ELF-1 (cell line): Measurements from ENCODE around the gene SCYL3.

ENCODE experiments used
- DNase-seq: peaks from one replicate; pipeline ENCODE4 v3.0.0-alpha.2; 2016; ENCODE audit warnings: low read depth, low spot score

The SCYL3 gene

DNA sequence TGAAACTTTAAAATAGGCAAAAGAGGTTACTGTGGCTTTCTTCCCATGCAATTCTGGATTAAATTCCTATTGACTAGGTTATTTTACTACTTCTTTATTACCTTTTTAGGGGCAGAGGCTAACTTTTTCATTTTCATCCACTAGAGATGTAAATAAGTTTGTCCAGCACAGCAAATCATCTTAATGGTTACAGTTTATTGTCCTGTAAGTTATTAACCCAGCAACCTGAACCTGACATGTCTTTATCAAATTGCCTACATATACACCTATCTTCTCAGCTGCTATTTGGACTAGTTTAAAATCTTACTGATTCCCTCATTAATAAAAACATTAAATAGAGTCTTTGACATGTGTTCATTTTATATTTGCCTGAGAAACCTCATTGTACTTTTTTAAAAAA lies 6.9 kb upstream of the SCYL3 start:
- no peak for DNase-seq

DNA sequence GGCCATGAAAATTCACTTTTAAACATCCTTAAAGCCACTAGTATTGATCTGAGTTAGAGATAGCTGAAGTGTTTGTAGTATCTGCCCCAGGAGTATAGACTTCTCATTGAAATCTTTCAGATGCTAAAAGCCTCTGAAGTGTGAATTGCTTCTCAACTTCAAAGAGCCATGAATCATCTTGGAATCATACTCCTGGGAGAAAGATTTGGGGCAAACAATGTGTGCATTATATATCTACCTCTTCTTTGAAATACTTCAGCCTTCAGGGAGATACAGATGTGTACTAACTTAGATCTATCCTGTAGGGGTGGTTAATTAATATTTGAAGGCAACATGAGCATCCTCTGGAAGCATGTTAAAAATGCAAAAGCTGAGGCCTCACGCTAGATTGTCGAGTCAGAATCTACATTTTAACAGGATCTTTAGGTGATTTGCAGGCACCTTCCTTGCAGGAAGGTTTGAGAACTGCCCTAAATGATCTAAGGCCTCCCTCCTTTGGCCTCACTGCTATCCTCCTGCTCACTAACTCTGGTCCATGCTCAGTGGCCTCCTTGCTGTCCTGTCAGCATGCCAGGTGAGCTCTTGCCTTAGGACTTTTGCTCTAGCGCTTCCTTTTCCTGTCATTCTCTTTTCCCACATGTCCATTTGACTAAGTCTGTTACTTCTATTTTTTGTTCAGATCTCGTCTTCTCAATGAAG lies 6.0 kb upstream of the SCYL3 start:
- DNase-seq, result no peak

DNA sequence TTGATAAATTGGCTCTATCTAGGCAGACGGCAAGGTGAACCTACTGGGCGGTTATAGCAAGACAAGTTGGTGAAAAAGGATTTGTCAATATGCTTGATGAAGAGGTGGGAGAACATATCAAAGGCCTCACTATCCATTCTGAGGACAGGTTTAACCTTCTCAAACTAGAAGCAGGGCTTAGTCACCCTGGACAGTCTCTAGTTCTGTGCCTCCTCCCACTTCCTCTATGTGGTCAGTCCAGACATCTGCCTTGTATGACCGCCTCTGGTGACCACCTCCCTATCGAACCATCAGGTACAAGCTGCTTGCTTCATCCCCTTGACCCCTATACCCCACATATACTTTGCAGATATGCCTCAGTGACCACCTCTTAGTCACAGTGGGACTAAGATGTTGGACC lies 2.3 kb upstream of the SCYL3 start:
- no peak for DNase-seq

DNA sequence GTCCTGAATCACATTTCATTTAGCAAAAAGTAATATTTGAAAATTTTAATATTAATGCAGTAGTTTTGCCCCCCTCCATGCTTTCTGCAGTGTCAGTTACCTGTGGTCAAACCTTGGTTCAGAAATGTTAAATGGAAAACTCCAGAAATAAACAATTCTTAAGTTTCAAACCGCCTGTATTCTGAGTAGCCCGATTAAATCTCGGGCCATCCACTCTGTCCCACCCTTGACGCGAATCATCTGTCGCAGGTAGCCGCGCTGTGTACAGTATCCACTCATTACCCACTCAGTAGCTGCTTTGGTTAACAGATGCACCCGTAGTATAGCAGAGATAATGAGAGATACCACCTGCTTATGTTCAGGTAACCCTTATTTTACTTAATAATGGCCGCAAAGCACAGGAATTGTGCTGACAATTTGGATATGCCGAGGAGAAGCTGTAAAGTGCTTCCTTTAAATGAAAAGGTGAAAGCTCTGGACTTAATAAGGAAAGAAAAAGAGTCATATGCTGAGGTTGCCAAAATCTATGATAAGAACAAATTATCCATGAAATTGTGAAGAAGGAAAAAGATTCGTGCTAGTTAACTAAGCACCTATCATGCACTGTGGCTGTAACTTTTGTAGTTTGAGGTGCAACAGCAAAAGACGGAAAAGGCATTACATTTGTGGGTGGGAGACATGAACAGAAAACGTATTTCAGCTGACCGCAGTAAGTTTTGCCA lies 889 bp upstream of the SCYL3 start:
- DNase-seq, result no peak

DNA sequence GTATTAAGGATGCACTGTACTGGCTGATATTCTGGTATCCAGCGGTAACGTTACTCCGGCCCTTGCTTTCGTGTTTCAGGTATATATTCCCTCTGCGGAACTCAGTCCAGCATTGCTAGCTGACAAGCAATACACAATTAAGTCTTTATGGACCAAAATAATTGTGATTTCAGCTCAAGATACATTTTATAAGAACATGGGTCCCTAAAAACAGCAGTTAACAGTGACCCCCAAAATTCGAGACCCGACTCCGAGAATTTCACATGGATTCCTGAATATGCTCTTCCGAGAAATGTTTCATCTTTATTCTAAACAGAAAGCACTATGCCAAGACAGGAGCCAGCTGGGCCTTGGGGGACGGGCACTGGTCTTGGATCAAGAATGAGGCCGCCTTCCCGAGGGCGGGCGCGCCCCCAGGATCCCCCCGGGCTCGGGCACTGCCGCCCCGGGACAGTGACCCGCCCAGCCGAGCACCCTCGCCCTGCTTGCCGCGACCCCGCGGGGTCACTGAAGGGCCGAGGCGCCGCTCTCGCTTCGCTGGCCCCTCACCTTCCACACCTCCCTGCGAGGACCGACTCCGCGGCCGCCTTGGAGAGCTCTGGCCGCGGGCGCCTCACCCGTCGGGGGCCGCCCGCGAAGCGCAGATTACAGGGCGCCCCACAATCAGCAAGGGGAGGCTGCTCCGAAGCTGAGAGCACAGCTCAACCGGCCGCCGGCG lies 610 bp downstream of the SCYL3 start:
- peak; percentile 63 for DNase-seq

DNA sequence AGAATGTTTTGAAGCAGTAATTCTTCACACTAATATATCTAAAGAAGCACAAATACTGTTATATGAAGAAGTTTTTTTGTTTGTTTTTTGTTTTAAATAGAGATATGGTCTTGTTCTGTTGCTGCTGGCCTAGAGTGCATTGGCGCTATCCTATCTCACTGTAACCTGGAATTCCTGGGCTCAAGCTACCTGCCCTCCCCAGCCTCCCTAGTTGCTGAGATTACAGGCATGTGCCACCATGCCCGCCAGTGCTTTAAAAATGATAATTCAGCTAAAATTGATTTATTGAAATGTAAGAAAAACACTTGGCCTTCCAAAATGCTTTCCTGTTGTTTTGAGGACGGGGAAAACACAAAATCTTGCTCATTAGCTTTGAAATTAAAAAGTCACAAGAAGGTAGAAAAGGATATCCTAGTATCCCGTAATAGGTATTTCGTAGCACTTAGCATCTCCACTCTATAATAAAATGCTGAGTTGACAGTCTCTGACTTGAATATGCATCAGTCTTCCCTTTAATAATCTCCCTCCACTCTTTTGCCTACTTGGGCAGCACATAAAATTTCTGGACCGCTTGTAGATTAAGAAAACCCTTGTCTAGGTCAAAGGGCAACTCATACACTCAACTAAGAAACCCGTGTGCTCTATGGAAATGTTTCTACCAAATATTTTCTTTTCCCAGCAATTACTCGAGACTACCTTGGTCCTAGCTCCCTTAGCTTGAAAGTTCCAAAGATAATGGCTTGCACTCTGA lies 1.3 kb downstream of the SCYL3 start:
- DNase-seq, result peak; percentile 9

DNA sequence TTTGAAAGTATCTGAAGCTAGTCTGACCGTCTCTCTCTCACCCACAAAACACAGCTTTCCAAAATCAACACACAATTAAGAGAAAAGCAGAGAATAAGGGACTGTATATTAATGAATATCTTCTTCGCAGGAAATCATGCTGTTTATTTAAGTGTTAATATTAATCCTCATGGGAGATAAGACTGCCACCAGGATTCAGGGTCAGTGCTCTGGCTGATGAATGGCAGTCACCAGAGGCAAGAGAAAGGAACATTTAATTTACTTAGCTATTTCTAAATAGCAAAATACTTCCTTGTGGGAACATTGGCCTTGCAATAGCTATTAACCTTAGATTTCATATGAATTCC lies 2.2 kb downstream of the SCYL3 start:
- no peak for DNase-seq

DNA sequence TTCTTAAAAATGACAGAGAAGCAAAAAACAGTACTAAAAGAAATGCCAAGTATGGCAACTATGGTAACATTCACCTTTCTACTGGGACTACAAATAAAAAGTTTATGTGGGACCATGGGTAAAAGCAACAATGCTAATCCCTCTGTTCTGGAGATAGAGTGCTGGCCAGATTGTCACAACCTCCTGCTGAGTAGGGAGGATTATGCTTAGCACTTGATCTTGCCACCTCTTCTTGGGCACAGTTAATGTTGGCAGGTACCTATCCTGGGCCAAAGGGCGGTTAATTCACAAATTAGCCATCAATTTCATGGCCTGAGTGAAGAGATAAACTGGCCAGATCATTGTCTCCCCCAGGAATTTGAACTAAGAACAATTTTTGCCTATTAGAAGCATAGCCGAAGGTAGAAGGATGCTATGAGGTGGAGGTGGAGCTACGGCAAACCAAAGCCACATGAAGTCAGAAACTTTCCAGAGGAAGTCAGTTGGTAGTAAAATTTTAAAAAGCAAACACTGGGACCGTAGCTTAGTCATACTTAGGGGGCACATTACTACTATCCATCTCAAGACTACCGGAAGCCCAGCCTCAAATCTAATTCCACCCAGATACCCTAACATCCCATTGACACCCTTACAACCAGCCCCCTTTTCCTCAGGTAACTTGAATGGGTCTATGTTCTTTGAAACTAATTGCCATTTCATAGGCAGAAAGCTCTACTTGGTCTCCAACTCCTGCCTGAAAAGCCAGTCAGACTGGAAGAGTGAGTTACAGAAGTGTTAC lies 2.7 kb downstream of the SCYL3 start:
- DNase-seq, result peak; percentile 58

DNA sequence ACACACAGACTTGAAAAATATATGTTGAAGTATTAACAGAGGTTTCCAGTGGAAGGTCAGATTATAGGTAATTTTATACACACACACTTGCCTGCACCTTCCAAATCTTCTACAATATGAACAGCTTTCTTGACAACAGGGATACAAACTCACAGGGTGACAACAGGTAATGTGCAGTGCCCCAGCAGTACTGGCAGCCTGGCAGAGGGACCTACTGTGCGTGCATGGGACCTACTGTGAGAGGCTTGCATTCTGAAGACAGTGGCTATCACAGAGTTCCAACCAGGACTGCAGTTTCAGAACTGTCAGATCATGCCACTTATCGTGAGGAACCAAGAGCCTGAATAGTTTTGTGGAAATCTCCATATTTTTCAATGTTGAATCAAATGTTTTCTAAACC lies 3.8 kb downstream of the SCYL3 start:
- no peak for DNase-seq

DNA sequence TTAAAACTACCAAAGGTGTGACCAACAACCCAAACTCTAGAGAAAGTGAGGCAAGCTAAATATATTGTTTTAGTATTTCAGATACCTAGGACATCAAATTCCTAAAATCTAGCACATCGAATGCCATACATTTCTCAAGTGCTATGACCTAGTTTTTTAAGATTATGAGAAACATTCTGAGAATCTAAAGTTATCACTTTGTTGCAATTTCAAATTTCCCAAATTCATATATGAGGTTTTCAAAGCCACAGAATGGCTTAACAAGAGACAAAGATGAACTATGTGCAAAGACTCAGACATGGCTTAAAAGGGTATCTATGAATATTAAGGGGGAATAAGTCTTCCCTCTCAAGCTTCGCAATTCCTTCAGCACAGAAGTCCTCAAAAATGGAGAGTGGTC lies 6.8 kb downstream of the SCYL3 start:
- no peak for DNase-seq

DNA sequence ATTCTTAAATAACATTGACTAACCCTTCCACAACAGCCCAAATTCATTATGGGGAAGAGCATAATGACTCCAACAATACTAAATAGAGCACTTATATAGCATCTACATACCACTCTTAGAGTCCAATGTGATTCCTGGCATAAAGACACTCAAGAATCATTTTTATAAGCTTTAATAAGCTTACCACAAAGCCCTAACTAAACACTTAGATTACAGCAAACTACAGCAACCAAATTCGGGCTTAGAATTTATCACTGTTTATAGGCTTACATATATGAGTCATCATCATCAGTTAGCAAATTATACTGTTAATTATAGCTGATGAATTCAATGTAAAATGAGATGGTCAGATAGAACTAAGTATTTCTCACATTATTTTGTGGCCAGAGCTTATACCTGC lies 7.3 kb downstream of the SCYL3 start:
- DNase-seq, result no peak

DNA sequence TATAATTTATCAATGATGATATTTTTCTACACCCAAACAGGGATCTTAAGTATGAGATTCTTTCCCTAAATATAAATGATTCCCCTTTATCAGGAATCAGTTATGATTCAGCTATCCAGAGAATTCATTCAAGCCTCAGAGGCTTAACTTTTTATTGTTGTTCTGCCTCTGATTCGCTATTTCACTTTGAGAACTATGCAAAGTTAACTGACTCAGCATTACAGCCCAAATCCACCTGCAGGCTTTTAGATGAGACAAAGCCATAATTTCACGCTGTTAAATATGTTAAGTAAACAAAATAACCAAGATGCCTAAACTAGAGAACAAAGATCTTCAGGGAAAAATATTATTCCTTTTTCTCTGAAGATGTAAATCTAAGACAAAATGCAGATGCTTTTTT lies 8.5 kb downstream of the SCYL3 start:
- no peak for DNase-seq

DNA sequence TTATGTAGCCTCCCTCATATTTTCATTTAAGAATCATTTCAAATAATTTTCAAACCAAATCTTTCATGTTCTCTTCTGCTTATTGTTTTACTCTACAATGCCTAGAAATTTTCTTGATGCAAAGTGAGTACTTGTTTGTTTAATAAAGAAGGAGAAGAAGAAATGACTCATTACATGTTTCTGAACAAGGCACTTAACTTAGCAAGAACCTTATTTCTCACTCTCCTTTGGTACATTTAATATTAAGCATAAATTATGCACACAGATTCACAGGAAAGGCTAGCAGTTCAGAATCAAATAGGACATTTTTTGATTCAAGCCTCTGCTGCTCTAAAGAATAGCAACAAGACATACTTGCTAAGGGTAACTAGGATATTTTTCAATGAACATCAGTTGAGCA lies 9.1 kb downstream of the SCYL3 start:
- DNase-seq, result no peak

DNA sequence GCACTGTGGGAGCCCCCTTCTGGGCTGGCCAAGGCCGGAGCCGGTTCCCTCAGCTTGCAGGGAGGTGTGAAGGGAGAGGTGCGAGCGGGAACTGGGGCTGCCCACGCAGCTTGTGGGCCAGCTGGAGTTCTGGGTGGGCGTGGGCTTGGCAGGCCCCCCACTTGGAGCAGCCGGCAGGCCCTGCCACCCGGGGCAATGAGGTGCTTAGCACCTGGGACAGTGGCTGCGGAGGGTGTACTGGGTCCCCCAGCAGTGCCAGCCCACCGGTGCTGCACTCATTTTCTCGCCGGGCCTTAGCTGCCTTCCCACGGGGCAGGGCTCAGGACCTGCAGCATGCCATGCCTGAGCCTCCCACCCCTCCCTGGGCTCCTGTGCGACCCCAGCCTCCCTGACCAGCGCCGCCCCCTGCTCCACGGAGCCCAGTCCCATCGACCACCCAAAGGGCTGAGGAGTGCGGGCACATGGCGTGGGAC lies 11.6 kb downstream of the SCYL3 start:
- DNase-seq, result no peak

DNA sequence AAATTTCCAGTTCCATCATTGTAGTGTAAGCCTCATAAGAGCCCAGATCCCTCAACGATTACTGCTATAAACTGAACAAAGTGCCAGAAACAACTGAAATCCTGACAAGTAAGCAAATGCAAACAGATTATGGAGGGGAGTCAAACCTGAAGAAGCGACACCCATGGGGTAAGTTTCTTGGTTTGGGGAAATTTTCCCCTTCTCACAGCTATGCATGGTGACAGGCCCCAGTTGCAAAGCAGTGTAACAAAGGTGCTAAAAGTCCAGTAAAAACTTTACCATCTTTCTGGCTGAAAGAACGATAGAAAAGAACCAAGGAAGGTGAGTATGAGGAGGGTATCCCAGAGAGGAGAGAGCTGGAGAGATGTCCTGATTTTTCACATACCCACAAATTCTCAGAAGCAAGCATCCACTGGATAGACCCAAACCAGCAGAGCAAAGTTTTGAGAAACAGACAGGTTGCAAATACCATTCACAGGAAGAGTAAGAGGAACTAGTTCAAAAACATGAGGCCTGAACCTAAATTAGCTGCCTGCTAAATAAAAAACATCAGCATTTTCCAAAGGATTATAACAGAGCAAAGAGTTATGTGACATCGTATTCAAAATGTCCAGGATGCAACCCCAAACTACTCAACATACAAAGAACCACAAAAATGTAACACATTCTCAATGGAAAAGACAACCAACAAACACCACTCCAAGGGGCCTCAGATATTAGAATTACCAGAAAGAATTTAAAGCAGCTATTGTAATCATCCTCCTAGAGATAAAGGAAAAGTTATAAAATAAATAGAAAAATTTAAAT lies 14.5 kb downstream of the SCYL3 start:
- no peak for DNase-seq

DNA sequence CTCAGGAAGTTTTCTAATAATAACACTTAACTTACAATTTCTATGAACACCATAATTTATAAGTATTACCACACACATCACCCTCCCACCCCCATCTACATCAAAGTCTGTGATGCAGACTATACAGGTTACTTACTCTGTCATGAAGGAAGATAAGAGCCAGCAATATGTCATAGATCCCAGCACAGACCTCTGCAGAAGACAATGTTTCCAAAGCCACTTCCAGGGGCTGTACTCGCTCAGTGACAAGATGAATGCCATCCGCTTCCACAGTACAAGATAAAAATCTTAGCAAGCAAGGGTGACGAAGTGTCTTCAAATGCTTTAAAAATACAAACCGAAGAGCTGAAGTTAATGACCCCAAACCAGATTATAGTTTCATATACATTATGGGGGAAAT lies 15.2 kb downstream of the SCYL3 start:
- no peak for DNase-seq

DNA sequence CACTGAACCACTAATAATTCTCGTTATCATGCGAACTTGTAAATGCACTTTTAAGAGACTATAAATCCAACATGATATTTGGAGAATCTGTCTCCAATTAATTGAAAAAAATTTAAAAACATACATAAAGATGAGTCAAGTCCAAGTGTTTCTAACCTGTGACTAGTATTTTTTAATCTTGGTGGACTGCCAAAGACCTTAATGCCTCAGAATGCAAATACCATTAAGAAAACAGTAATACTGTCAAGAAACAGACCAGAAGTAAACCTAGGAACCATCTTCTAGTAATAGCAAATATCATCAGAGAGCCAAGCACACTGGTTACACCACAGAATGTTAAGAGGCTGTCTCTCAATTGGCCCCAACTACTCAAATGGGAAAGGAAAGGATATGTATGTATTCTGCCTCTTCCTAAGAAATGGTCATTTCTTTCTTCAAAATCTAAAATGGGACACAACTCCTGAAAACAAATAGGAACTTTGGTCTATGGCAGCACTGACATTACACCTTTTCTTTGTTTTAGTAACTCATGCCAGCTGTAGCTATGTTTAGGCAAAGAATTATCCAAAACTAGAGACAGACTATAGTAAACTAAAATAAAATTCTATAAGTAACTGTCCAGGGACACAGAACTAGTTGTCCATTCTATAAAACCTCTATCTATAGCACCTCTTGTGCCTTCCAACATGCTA lies 15.8 kb downstream of the SCYL3 start:
- no peak for DNase-seq

DNA sequence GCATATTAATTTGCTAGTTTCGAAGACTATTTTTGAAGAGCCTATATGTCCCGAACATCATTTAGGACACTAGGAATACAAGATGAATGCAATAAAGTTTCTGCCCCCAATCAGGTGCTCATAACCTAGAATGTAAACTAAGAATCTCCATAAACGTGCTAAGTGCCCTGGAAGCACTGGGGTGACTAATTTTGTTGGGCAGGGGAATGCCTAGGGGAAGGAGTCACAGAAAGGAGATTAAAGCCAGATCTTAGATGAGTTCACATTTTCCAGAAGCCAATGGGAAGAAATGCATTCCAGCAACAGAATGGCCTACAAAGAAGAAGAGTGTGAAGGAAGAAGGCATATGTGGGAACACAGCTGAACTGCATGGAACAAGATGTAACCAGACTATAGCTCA lies 19.5 kb downstream of the SCYL3 start:
- DNase-seq, result no peak

DNA sequence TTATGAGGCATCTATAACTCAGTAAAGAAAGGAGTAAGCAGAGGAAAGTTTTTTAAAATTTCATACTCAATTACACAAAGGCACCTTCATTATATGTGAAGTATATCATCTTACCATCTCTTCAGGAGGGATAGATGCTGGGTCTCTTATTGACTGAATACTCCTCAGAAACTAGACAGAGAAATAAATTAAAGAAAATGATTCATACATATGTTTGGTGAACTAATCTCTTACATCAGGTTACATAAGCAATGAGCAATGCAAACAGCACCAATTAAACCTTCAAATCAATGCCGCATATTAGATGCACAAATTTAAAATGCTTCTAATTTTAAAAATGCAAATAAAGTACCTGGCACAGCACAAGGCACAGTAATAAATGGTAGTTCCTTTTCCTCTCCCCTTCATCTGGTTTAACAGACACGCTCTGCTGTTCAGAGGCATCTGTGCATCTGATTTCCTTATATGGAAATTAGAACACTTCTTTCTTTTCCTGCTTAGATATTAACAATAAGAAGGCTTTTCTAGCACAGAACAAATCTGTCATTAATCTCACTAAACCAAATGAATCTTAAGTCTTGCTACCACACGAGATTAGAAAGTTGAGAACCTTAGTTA lies 20.0 kb downstream of the SCYL3 start:
- DNase-seq, result no peak

DNA sequence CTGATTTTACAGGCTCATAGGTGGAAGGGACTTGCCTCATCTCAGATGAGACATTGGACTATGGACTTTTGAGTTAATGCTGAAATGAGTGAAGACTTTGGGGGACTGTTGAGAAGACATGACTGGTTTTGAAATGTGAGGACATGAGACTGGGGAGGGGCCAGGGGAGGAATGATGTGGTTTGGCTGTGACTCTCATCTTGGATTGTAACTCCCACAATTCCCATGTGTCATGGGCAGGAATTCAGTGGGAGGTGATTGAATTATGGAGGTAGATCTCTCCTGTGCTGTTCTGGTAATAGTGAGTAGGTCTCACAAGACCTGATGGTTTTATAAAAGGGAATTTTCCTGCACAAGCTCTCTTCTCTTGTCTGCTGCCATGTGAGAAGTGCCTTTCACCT lies 20.8 kb downstream of the SCYL3 start:
- DNase-seq, result no peak
